Measurements from ENCODE around the gene ABO. TPM values are rescaled to one million over a fixed set of nuclear protein-coding genes. Genes with fewer than 3 reads are reported as not detected.

ABO gene
- total and polyA plus RNA-seq, 4 donors, result 0.08 to 0.75 (median 0.10) TPM; not detected in 1

- WGBS, result 86% methylated on average over 14 of the region's 14 CpGs
- Histone ChIP-seq H3K9me3 (ENCODE audit: control insufficient read depth in 4 of 4, low read length in 3 of 4) (no peaks in the 10 kb centered on the region), H3K4me3 (ENCODE audit: low read depth in 1 of 3, low read length in 3 of 3) (no peak overlapping the region), H3K9ac (ENCODE audit: low read depth in 1 of 2, low read length in 2 of 2) (no peak overlapping the region), H3K36me3 (ENCODE audit: control insufficient read depth in 4 of 4, insufficient read depth in 3 of 4, low read depth in 1 of 4, low read length in 3 of 4) (no peaks in the 10 kb centered on the region), H3K4me1 (ENCODE audit: control insufficient read depth in 4 of 4, insufficient read depth in 4 of 4, low read length in 3 of 4) (peaks cover 0 to 12% (median 7%) of the 10 kb centered on the region in 4 donors), H3K27me3 (ENCODE audit: control insufficient read depth in 4 of 4, insufficient read depth in 4 of 4, low read length in 3 of 4) (peaks cover 0 to 5% (median 0%) of the 10 kb centered on the region in 4 donors), H3K27ac (ENCODE audit: low read depth in 1 of 2, low read length in 2 of 2) (no peak overlapping the region)
- no peak for TF ChIP-seq SP1 (IDR thresholded peaks at IDR 0.05)
- no peak for TF ChIP-seq FOXA2 (IDR thresholded peaks at IDR 0.05)
- no peak for TF ChIP-seq RAD21 (IDR thresholded peaks at IDR 0.05)
- TF ChIP-seq YY1 (IDR thresholded peaks at IDR 0.05), result no peak
- TF ChIP-seq JUND (IDR thresholded peaks at IDR 0.05), result no peak
- no peak for TF ChIP-seq TAF1 (conservative IDR thresholded peaks at IDR 0.05)
- DNase-seq (ENCODE audit: low spot score), result no peak
These were observed 32.8 kb downstream of the ABO start for GRCh38 chr9:133242241-133242640.

GRCh38 chr9:133239533-133240090, 35.4 kb downstream of the ABO start:
- TF ChIP-seq HNF4A (conservative IDR thresholded peaks at IDR 0.05) (no peak), MAX (IDR thresholded peaks at IDR 0.05) (no peak), GABPA (IDR thresholded peaks at IDR 0.05 in 1 of 2, conservative IDR thresholded peaks at IDR 0.05 in 1 of 2) (no peak), YY1 (IDR thresholded peaks at IDR 0.05) (no peak), REST (IDR thresholded peaks at IDR 0.05) (no peak), EGR1 (IDR thresholded peaks at IDR 0.05; ENCODE audit: low read depth in 2 of 2) (no peak), RXRA (IDR thresholded peaks at IDR 0.05) (no peak), FOXA2 (IDR thresholded peaks at IDR 0.05) (no peak), NR2F2 (IDR thresholded peaks at IDR 0.05) (no peak)
- H3K4me1 ChIP-seq (ENCODE audit: control insufficient read depth in 4 of 4, insufficient read depth in 4 of 4, low read length in 3 of 4), result peaks cover 0 to 12% (median 7%) of the 10 kb centered on the region in 4 donors
- H3K9me3 ChIP-seq (ENCODE audit: control insufficient read depth in 4 of 4, low read length in 3 of 4), result no peaks in the 10 kb centered on the region
- H3K9ac ChIP-seq (ENCODE audit: low read depth in 1 of 2, low read length in 2 of 2), result no peak overlapping the region
- no peaks in the 10 kb centered on the region for H3K36me3 ChIP-seq (ENCODE audit: control insufficient read depth in 4 of 4, insufficient read depth in 3 of 4, low read depth in 1 of 4, low read length in 3 of 4)
- H3K27ac ChIP-seq (ENCODE audit: low read depth in 1 of 2, low read length in 2 of 2), result no peak overlapping the region
- H3K27me3 ChIP-seq (ENCODE audit: control insufficient read depth in 4 of 4, insufficient read depth in 4 of 4, low read length in 3 of 4), result peaks cover 0 to 5% (median 0%) of the 10 kb centered on the region in 4 donors
- no peak overlapping the region for H3K4me3 ChIP-seq (ENCODE audit: low read depth in 1 of 3, low read length in 3 of 3)
- DNase-seq (ENCODE audit: low spot score), result no peak
- 85% methylated on average over 18 of the region's 18 CpGs for WGBS

- H3K27ac ChIP-seq (ENCODE audit: low read depth in 1 of 2, low read length in 2 of 2), result peak overlapping the region; percentile 20 to 31
- peaks cover 0 to 5% (median 0%) of the 10 kb centered on the region in 4 donors for H3K27me3 ChIP-seq (ENCODE audit: control insufficient read depth in 4 of 4, insufficient read depth in 4 of 4, low read length in 3 of 4)
- H3K9ac ChIP-seq (ENCODE audit: low read depth in 1 of 2, low read length in 2 of 2), result no peak overlapping the region
- H3K9me3 ChIP-seq (ENCODE audit: control insufficient read depth in 4 of 4, low read length in 3 of 4), result no peaks in the 10 kb centered on the region
- H3K4me1 ChIP-seq (ENCODE audit: control insufficient read depth in 4 of 4, insufficient read depth in 4 of 4, low read length in 3 of 4), result peaks cover 0 to 12% (median 7%) of the 10 kb centered on the region in 4 donors
- peak; percentile 47 for TF ChIP-seq CTCF (IDR thresholded peaks at IDR 0.05; ENCODE audit: low read depth, low read length, missing input control)
- TF ChIP-seq SP1 (IDR thresholded peaks at IDR 0.05), result peak; percentile 28
- peak in 1 of 2 donors; percentile 20 for TF ChIP-seq HNF4A (conservative IDR thresholded peaks at IDR 0.05)
- no peak for TF ChIP-seq ZBTB33 (IDR thresholded peaks at IDR 0.05)
- peak; percentile 48 to 77 for TF ChIP-seq RAD21 (IDR thresholded peaks at IDR 0.05)
- no peak for TF ChIP-seq JUND (IDR thresholded peaks at IDR 0.05)
- 11% methylated on average over 26 of the region's 26 CpGs for WGBS
- H3K36me3 ChIP-seq (ENCODE audit: control insufficient read depth in 4 of 4, insufficient read depth in 3 of 4, low read depth in 1 of 4, low read length in 3 of 4), result no peaks in the 10 kb centered on the region
- peak; percentile 72 for DNase-seq (ENCODE audit: low spot score)
- peak overlapping the region; percentile 27 to 40 (median 35) for H3K4me3 ChIP-seq (ENCODE audit: low read depth in 1 of 3, low read length in 3 of 3)
These were observed 36.0 kb downstream of the ABO start for GRCh38 chr9:133238851-133239532.
